Measurements from ENCODE around the gene IFNK.

IFNK gene

DNA sequence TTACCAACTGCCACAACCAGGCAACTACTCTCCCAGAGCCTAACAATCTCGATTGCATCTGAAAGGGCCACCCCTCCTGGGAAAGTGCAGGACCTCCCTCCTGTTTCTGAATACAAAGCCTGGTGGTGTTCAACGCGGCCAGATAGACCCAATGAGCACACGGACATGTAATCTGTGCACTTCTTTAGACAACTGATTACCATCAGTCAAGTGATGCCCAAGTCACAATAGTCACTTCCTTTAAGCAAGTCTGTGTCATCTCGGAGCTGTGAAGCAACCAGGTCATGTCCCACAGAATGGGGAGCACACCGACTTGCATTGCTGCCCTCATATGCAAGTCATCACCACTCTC is 48.5 kb downstream of the IFNK start:
- Histone ChIP-seq H3K27ac (ENCODE audit: low read length) (peak overlapping the region; percentile 94), H3K4me3 (ENCODE audit: low read length in 2 of 2) (peak overlapping the region; percentile 75 to 88), H3K36me3 (ENCODE audit: control insufficient read depth in 2 of 2, insufficient read depth in 2 of 2, low read length in 2 of 2) (no peaks in the 10 kb centered on the region), H3K9me3 (ENCODE audit: control insufficient read depth in 2 of 2, low read length in 2 of 2) (no peaks in the 10 kb centered on the region), H3K9ac (ENCODE audit: low read length in 2 of 2) (peak overlapping the region; percentile 85 to 89), H3K27me3 (ENCODE audit: control insufficient read depth in 1 of 2, insufficient read depth in 2 of 2, low read length in 2 of 2) (no peaks in the 10 kb centered on the region), H3K4me1 (ENCODE audit: control insufficient read depth, insufficient read depth, low read length) (peaks cover 9% of the 10 kb centered on the region)

- Histone ChIP-seq H3K4me1 (ENCODE audit: control insufficient read depth, insufficient read depth, low read length) (peaks cover 9% of the 10 kb centered on the region), H3K27ac (ENCODE audit: low read length) (peak within 1 kb of the TSS; percentile 94), H3K9ac (ENCODE audit: low read length in 2 of 2) (peak within 1 kb of the TSS; percentile 85 to 94), H3K36me3 (ENCODE audit: control insufficient read depth in 2 of 2, insufficient read depth in 2 of 2, low read length in 2 of 2) (no peaks in the 10 kb centered on the region), H3K4me3 (ENCODE audit: low read length in 2 of 2) (peak within 1 kb of the TSS; percentile 88 to 91), H3K27me3 (ENCODE audit: control insufficient read depth in 1 of 2, insufficient read depth in 2 of 2, low read length in 2 of 2) (no peaks in the 10 kb centered on the region), H3K9me3 (ENCODE audit: control insufficient read depth in 2 of 2, low read length in 2 of 2) (no peaks in the 10 kb centered on the region)
Measured at GRCh38 chr9:27572918-27573633, 49.0 kb downstream of the IFNK start, which contains the start of gene C9orf72. Gene C9orf72 (minus strand): TSS chr9:27573481. CDS start chr9:27567120, 6,361 bp downstream.

GRCh38 chr9:27573634-27574590 is 49.8 kb downstream of the IFNK start:
- H3K27me3 ChIP-seq (ENCODE audit: control insufficient read depth in 1 of 2, insufficient read depth in 2 of 2, low read length in 2 of 2), result no peaks in the 10 kb centered on the region
- H3K4me1 ChIP-seq (ENCODE audit: control insufficient read depth, insufficient read depth, low read length), result peaks cover 9% of the 10 kb centered on the region
- no peaks in the 10 kb centered on the region for H3K9me3 ChIP-seq (ENCODE audit: control insufficient read depth in 2 of 2, low read length in 2 of 2)
- H3K4me3 ChIP-seq (ENCODE audit: low read length in 2 of 2), result peak overlapping the region; percentile 88 to 91
- peak overlapping the region; percentile 94 for H3K27ac ChIP-seq (ENCODE audit: low read length)
- H3K36me3 ChIP-seq (ENCODE audit: control insufficient read depth in 2 of 2, insufficient read depth in 2 of 2, low read length in 2 of 2), result no peaks in the 10 kb centered on the region
- H3K9ac ChIP-seq (ENCODE audit: low read length in 2 of 2), result peak overlapping the region; percentile 85 to 94

All from stomach smooth muscle (tissue), 2 donors.